Spleen (tissue), 11 donors: ENCODE measurements around the gene CENPL. TPM values are rescaled to one million over a fixed set of nuclear protein-coding genes. Genes with fewer than 3 reads are reported as not detected.
A peak's percentile ranks its signal among the peaks of the same experiment; 100 is the strongest.
"Not testable (repeated sequence)": the region's sequence is repeated elsewhere in the genome, so short reads cannot be mapped to it uniquely, and the experiment has no call there.

Experiments used
- DNase-seq: peaks from one replicate; pipeline ENCODE4 v3.0.0-alpha.2; 2020
- H3K27ac ChIP-seq, 8 donors: fragments of 200-600 bp; sonication (generic) in 7 of 8; 1 replicate in 4 of 8; 2 replicates in 4 of 8; pipeline versions ENCODE4 v1.5.0 to v1.8.0; 2016 to 2021; ENCODE audit warnings: inconsistent platforms in 4 of 8, mild to moderate bottlenecking in 4 of 8, moderate library complexity in 1 of 8
- H3K27me3 ChIP-seq, 7 donors: fragments of 200-600 bp; sonication (generic) in 6 of 7; replicated peaks in 1 of 7; 1 replicate in 4 of 7; 2 replicates in 3 of 7; pipeline versions ENCODE4 v1.5.0 to v1.8.0; 2016 to 2021; ENCODE audit warnings: inconsistent platforms in 3 of 7, mild to moderate bottlenecking in 1 of 7
- H3K36me3 ChIP-seq, 6 donors: fragments of 200-600 bp; sonication (generic) in 5 of 6; 1 replicate in 4 of 6; 2 replicates in 2 of 6; pipeline versions ENCODE4 v1.5.0 to v1.8.0; 2016 to 2021; ENCODE audit warnings: inconsistent platforms in 2 of 6
- H3K4me1 ChIP-seq, 6 donors: fragments of 200-600 bp; sonication (generic) in 5 of 6; 1 replicate in 3 of 6; 2 replicates in 3 of 6; pipeline versions ENCODE4 v1.5.0 to v1.8.0; 2016 to 2021; ENCODE audit warnings: inconsistent platforms in 3 of 6
- H3K4me3 ChIP-seq, 8 donors: fragments of 200-600 bp; sonication (generic) in 7 of 8; 1 replicate in 4 of 8; 2 replicates in 4 of 8; pipeline versions ENCODE4 v1.5.0 to v1.8.0; 2016 to 2021; ENCODE audit warnings: inconsistent platforms in 4 of 8, mild to moderate bottlenecking in 4 of 8, moderate library complexity in 2 of 8
- H3K9me3 ChIP-seq, 8 donors: fragments of 200-600 bp; sonication (generic) in 7 of 8; 1 replicate in 4 of 8; 2 replicates in 4 of 8; pipeline versions ENCODE4 v1.5.0 to v1.8.0; 2016 to 2021; ENCODE audit warnings: inconsistent platforms in 4 of 8
- CTCF ChIP-seq, 11 experiments: fragments of 200-600 bp in 7 of 11; fragments of 450-650 bp in 4 of 11; sonication (generic) in 4 of 11; IDR thresholded peaks in 8 of 11; conservative IDR thresholded peaks in 3 of 11; 1 replicate in 7 of 11; 2 replicates in 4 of 11; pipeline versions ENCODE4 v1.4.0 to v1.8.0; 2016 to 2021; ENCODE audit warnings: antibody characterized with exemption in 11 of 11, inconsistent platforms in 4 of 11, mild to moderate bottlenecking in 1 of 11
- POLR2A ChIP-seq, 3 donors: fragments of 450-650 bp; IDR thresholded peaks; one replicate each; pipeline ENCODE4 v1.5.1; 2017; ENCODE audit warnings: antibody characterized with exemption in 3 of 3, mild to moderate bottlenecking in 1 of 3
- POLR2AphosphoS5 ChIP-seq, 3 donors: sonication (generic); formaldehyde crosslinking; IDR thresholded peaks; one replicate each; pipeline ENCODE4 v1.5.1; 2017; ENCODE audit warnings: antibody characterized with exemption in 3 of 3
- WGBS, 5 donors: extraction: QIAGEN DNeasy Blood & Tissue Kit in 3 of 5; methylation state at CpG; one replicate each; pipeline versions ENCODE4 v1.1.5 to v1.1.7; 2013 to 2018; 5-methylcytosine and 5-hydroxymethylcytosine counted together
- intact Hi-C: fragments of 100-400 bp; cut with DNase I; formaldehyde crosslinking; loops from one replicate; pipeline ENCODE4 v1.15.0; 2023; ENCODE audit warnings: low total_unique reads
- polyA plus RNA-seq, 3 donors: library from polyadenylated mRNA; stranded (reverse); fragments of 200-250 nt; gene quantifications; one replicate each; pipeline ENCODE4 v1.2.1, GENCODE V29; 2013
- total RNA-seq, 7 donors: library from RNA; depleted of rRNA in 3 of 7; stranded (reverse); fragments of >200 nt in 3 of 7; fragmentation: NEBNext Ultra II Directional in 4 of 7; extraction: Animal tissue kit (Norgen Biotek cat#: 25700) in 4 of 7; gene quantifications; one replicate each; pipeline versions ENCODE4 v1.1.0 to v1.2.1, GENCODE V29; 2016 to 2021
- donor health status: healthy with polysubstance abuse.
- donor health status: DM: no; HTN: no; CAD: no; lungs with moderate emphysema.
- donor health status: DM: no; HTN: no; CAD: no.
- donor health status: Bipolar disorder and iron deficiency.
- donor health status: healthy.
- donor health status: DM: no; HTN: no; CAD: no.
- donor health status: DM: yes; HTN: yes; CAD: no.

Gene CENPL
- total and polyA plus RNA-seq, 10 donors = 2.4 to 22.2 (median 6.3) TPM

- H3K9me3 ChIP-seq = no peaks in the 10 kb centered on the region
- H3K27ac ChIP-seq = no peak overlapping the region
- H3K27me3 ChIP-seq = no peaks in the 10 kb centered on the region
- peaks cover 0 to 92% (median 38%) of the 10 kb centered on the region in 6 donors for H3K36me3 ChIP-seq
- intact Hi-C loops = no loop called here
- no peak for TF ChIP-seq POLR2AphosphoS5 (IDR thresholded peaks at IDR 0.05)
- no peak for TF ChIP-seq POLR2A (IDR thresholded peaks at IDR 0.05)
- TF ChIP-seq CTCF (IDR thresholded peaks at IDR 0.05 in 8 of 11, conservative IDR thresholded peaks at IDR 0.05 in 3 of 11) = no peak
- DNase-seq = no peak
- no peaks in the 10 kb centered on the region for H3K4me1 ChIP-seq
- H3K4me3 ChIP-seq = no peak overlapping the region
- WGBS, 5 donors = 76 to 85% (median 81%) methylated on average over 5 of the region's 5 CpGs
Observed at GRCh38 chr1:173775578-173776226, 49.0 kb downstream of the CENPL start.

- TF ChIP-seq POLR2A (IDR thresholded peaks at IDR 0.05) (no peak), CTCF (IDR thresholded peaks at IDR 0.05 in 8 of 11, conservative IDR thresholded peaks at IDR 0.05 in 3 of 11) (no peak), POLR2AphosphoS5 (IDR thresholded peaks at IDR 0.05) (no peak)
- no peaks in the 10 kb centered on the region for H3K27me3 ChIP-seq
- H3K36me3 ChIP-seq = peaks cover 0 to 82% (median 25%) of the 10 kb centered on the region in 6 donors
- DNase-seq = no peak
- H3K4me1 ChIP-seq = no peaks in the 10 kb centered on the region
- H3K27ac ChIP-seq = no peak overlapping the region
- no peaks in the 10 kb centered on the region for H3K9me3 ChIP-seq
- WGBS, 5 donors = 92 to 100% (median 97%) methylated on average over 1 of the region's 1 CpG
- H3K4me3 ChIP-seq = no peak overlapping the region
- intact Hi-C loops = no loop called here
Observed at GRCh38 chr1:173771560-173771959, 53.1 kb downstream of the CENPL start.

GRCh38 chr1:173770330-173770729, 54.4 kb downstream of the CENPL start:
- Histone ChIP-seq H3K27ac (peak overlapping the region in 2 of 8 donors; percentile 3 to 5), H3K36me3 (peaks cover 0 to 82% (median 21%) of the 10 kb centered on the region in 6 donors)
- H3K27me3 ChIP-seq, H3K4me1 ChIP-seq, H3K4me3 ChIP-seq, DNase-seq, intact Hi-C loops, H3K9me3 ChIP-seq: not testable (repeated sequence)
- 68 to 78% (median 74%) methylated on average over 9 of the region's 9 CpGs for WGBS, 5 donors

- Histone ChIP-seq H3K9me3 (peaks cover 0 to 10% (median 6%) of the 10 kb centered on the region in 8 donors), H3K27me3 (no peaks in the 10 kb centered on the region), H3K4me3 (no peak overlapping the region), H3K27ac (no peak overlapping the region), H3K36me3 (peaks cover 0 to 78% (median 15%) of the 10 kb centered on the region in 6 donors), H3K4me1 (no peaks in the 10 kb centered on the region)
- TF ChIP-seq POLR2AphosphoS5 (IDR thresholded peaks at IDR 0.05) (no peak), POLR2A (IDR thresholded peaks at IDR 0.05) (no peak), CTCF (IDR thresholded peaks at IDR 0.05 in 8 of 11, conservative IDR thresholded peaks at IDR 0.05 in 3 of 11) (no peak)
- DNase-seq = no peak
- intact Hi-C loops = no loop called here
- WGBS, 5 donors = 83 to 95% (median 89%) methylated on average over 3 of the region's 3 CpGs
Observed at GRCh38 chr1:173768827-173769226, 55.9 kb downstream of the CENPL start.
